HCT116 (cell line): ENCODE results near the gene VWF. TPM values are rescaled to one million over a fixed set of nuclear protein-coding genes. Genes with fewer than 3 reads are reported as not detected.

Source experiments
- ATAC-seq: fragments of 200-7000 bp; cut with Tn5 transposase; 2 replicates; pipeline ENCODE4 v1.9.1; 2020; ENCODE audit warnings: mild to moderate bottlenecking, moderate library complexity
- BruUV-seq: library from RNA; stranded (reverse); fragments of 400-500 nt; replicated peaks from 2 replicates; lab custom pipeline; 2021; lab: Mats Ljungman, UMichigan
- CTCF ChIA-PET: fragments of 300-600 bp; sonication (Branson Sonifier 250); formaldehyde crosslinking; loops from one replicate; lab custom pipeline; 2021; ENCODE audit warnings: antibody characterized with exemption; lab: Charles Lee
- POLR2A ChIA-PET: fragments of 300-600, 350-600 bp; sonication (Branson Sonifier 250); formaldehyde crosslinking; loops from one replicate; lab custom pipeline; 2021; ENCODE audit warnings: antibody characterized with exemption; lab: Charles Lee
- RAD21 ChIA-PET, 2 experiments: fragments of 300-600 bp; sonication (Branson Sonifier 250); formaldehyde crosslinking; loops; one replicate each; lab custom pipeline; 2023; ENCODE audit warnings: low total read pairs in 2 of 2; ENCODE audit not compliant: uncharacterized antibody in 2 of 2, unreplicated experiment in 2 of 2, low non-redundant PET in 1 of 2; lab: Charles Lee
- DNase-seq: peaks from one replicate; pipeline ENCODE4 v3.0.0-alpha.2; 2010; ENCODE audit warnings: low read depth, low spot score
- H2AFZ ChIP-seq: fragments of 200-600 bp; shearing (Covaris generic), sonication (generic); 2 replicates; pipeline ENCODE4 v1.6.1; 2017; ENCODE audit warnings: low read depth, mixed run types, mixed read lengths, antibody characterized with exemption, low read length; ENCODE audit not compliant: poor library complexity, severe bottlenecking
- H3K27ac ChIP-seq: 2 replicates; pipeline ENCODE4 v1.5.1; 2012; ENCODE audit warnings: low read depth, low read length
- H3K27me3 ChIP-seq: fragments of 200-600 bp; sonication (generic); 2 replicates; pipeline ENCODE4 v1.6.1; 2016; ENCODE audit warnings: mixed run types, low read length, mixed read lengths; ENCODE audit not compliant: insufficient read depth
- H3K36me3 ChIP-seq, 2 experiments: fragments of 200-500 bp in 1 of 2; fragments of 200-600 bp in 1 of 2; sonication (Bioruptor generic) in 1 of 2; sonication (generic) in 1 of 2; 2 replicates each; pipeline versions ENCODE4 v1.5.1 to v1.6.1; 2014 to 2016; ENCODE audit warnings: low read length in 2 of 2, inconsistent platforms in 1 of 2, mixed read lengths in 1 of 2, mixed run types in 1 of 2; ENCODE audit not compliant: insufficient read depth in 2 of 2, control insufficient read depth in 1 of 2
- H3K4me1 ChIP-seq, 2 experiments: fragments of 200-600 bp in 1 of 2; sonication (generic) in 1 of 2; 2 replicates each; pipeline versions ENCODE4 v1.5.1 to v1.6.1; 2012 to 2017; ENCODE audit warnings: low read length in 2 of 2, inconsistent platforms in 1 of 2, mild to moderate bottlenecking in 1 of 2, mixed read lengths in 1 of 2, mixed run types in 1 of 2, moderate library complexity in 1 of 2; ENCODE audit not compliant: insufficient read depth in 2 of 2, control insufficient read depth in 1 of 2
- H3K4me2 ChIP-seq: fragments of 200-600 bp; sonication (generic); 2 replicates; pipeline ENCODE4 v1.6.1; 2017; ENCODE audit warnings: mixed run types, low read length, mixed read lengths
- H3K4me3 ChIP-seq, 2 experiments: fragments of 200-600 bp in 1 of 2; sonication (generic) in 1 of 2; replicated peaks in 1 of 2; 2 replicates each; pipeline ENCODE4 v1.5.1; 2011 to 2016; ENCODE audit warnings: low read length in 2 of 2, control low read depth in 1 of 2, low read depth in 1 of 2, mild to moderate bottlenecking in 1 of 2, mixed read lengths in 1 of 2, mixed run types in 1 of 2
- H3K79me2 ChIP-seq: fragments of 200-600 bp; sonication (generic); 2 replicates; pipeline ENCODE4 v1.6.1; 2017; ENCODE audit warnings: mild to moderate bottlenecking, mixed run types, low read length, moderate library complexity, mixed read lengths; ENCODE audit not compliant: insufficient read depth
- H3K9ac ChIP-seq: fragments of 200-600 bp; sonication (generic); 2 replicates; pipeline ENCODE4 v1.6.1; 2016; ENCODE audit warnings: low read length, mixed read lengths
- H3K9me2 ChIP-seq: fragments of 200-600 bp; sonication (generic), shearing (Covaris generic); 2 replicates; pipeline ENCODE4 v1.6.1; 2017; ENCODE audit warnings: mixed run types, mild to moderate bottlenecking, moderate library complexity; ENCODE audit not compliant: insufficient read depth
- H3K9me3 ChIP-seq, 2 experiments: fragments of 200-500 bp in 1 of 2; fragments of 200-600 bp in 1 of 2; sonication (Bioruptor generic) in 1 of 2; sonication (generic) in 1 of 2; 2 replicates each; pipeline ENCODE4 v1.6.1; 2014 to 2017; ENCODE audit warnings: low read length in 2 of 2, mixed read lengths in 2 of 2, inconsistent platforms in 1 of 2, low read depth in 1 of 2, mild to moderate bottlenecking in 1 of 2, mixed run types in 1 of 2, moderate library complexity in 1 of 2; ENCODE audit not compliant: control insufficient read depth in 1 of 2, insufficient read depth in 1 of 2
- H4K20me1 ChIP-seq: fragments of 200-600 bp; sonication (generic), shearing (Covaris generic); 2 replicates; pipeline ENCODE4 v1.6.1; 2017; ENCODE audit warnings: mixed run types, mild to moderate bottlenecking, moderate library complexity; ENCODE audit not compliant: insufficient read depth
- CBX3 ChIP-seq: IDR thresholded peaks from 2 replicates; pipeline ENCODE4 v1.6.1; 2012; ENCODE audit warnings: low read depth
- EGR1 ChIP-seq: IDR thresholded peaks from 2 replicates; pipeline ENCODE4 v1.6.1; 2012; ENCODE audit warnings: low read depth
- ELF1 ChIP-seq: IDR thresholded peaks from 2 replicates; pipeline ENCODE4 v1.6.1; 2012; ENCODE audit warnings: low read depth, borderline replicate concordance
- EZH2phosphoT487 ChIP-seq: fragments of 200-600 bp; IDR thresholded peaks from 2 replicates; pipeline ENCODE4 v1.6.1; 2018; ENCODE audit warnings: antibody characterized with exemption, borderline replicate concordance
- FOSL1 ChIP-seq: IDR thresholded peaks from 2 replicates; pipeline ENCODE4 v1.6.1; 2012; ENCODE audit warnings: low read depth
- JUND ChIP-seq: IDR thresholded peaks from 2 replicates; pipeline ENCODE4 v1.6.1; 2012
- POLR2A ChIP-seq: IDR thresholded peaks from 2 replicates; pipeline ENCODE4 v1.7.0; 2011; ENCODE audit warnings: borderline replicate concordance; ENCODE audit not compliant: insufficient read depth, insufficient read length; ENCODE audit errors: extremely low read depth
- RAD21 ChIP-seq: IDR thresholded peaks from 2 replicates; pipeline ENCODE4 v1.6.1; 2012; ENCODE audit warnings: low read depth, mild to moderate bottlenecking
- SIN3A ChIP-seq: IDR thresholded peaks from 2 replicates; pipeline ENCODE4 v1.6.1; 2012; ENCODE audit warnings: low read depth
- SP1 ChIP-seq: IDR thresholded peaks from 2 replicates; pipeline ENCODE4 v1.6.1; 2012; ENCODE audit warnings: low read depth
- SRF ChIP-seq: IDR thresholded peaks from 2 replicates; pipeline ENCODE4 v1.6.1; 2012; ENCODE audit warnings: low read depth
- TCF7L2 ChIP-seq: IDR thresholded peaks from 2 replicates; pipeline ENCODE4 v1.7.0; 2011; ENCODE audit warnings: borderline replicate concordance, inconsistent platforms; ENCODE audit not compliant: insufficient read depth, insufficient read length; ENCODE audit errors: extremely low read depth
- YY1 ChIP-seq: IDR thresholded peaks from 2 replicates; pipeline ENCODE4 v1.6.1; 2011; ENCODE audit warnings: low read length, low read depth, moderate library complexity, mild to moderate bottlenecking; ENCODE audit not compliant: insufficient replicate concordance; ENCODE audit errors: extremely low read depth
- ZFX ChIP-seq: fragments of 450-650 bp; IDR thresholded peaks from 2 replicates; pipeline ENCODE4 v1.6.1; 2017
- ZNF274 ChIP-seq: fragments of 200-500 bp; sonication (Bioruptor generic); IDR thresholded peaks from 2 replicates; pipeline ENCODE4 v1.6.1; 2014; ENCODE audit warnings: mild to moderate bottlenecking, low read depth, low read length, inconsistent platforms
- intact Hi-C: fragments of 100-400 bp; cut with micrococcal nuclease; formaldehyde crosslinking; loops from 2 replicates; pipeline ENCODE4 v1.10.0; 2022
- total RNA-seq: library from RNA; stranded (reverse); gene quantifications from one replicate; pipeline ENCODE4 v1.2.1, GENCODE V29; 2021; ENCODE audit not compliant: unreplicated experiment
- TF ChIP-seq, protein P1 (sequence below): IDR thresholded peaks from 2 replicates; pipeline ENCODE4 v1.6.1; 2012
- TF ChIP-seq, protein P2 (sequence below): IDR thresholded peaks from 2 replicates; pipeline ENCODE4 v1.6.1; 2012; ENCODE audit warnings: low read depth
- TF ChIP-seq, protein P3 (sequence below), 3 experiments: fragments of 200-600 bp in 1 of 3; sonication (generic) in 1 of 3; IDR thresholded peaks in 2 of 3; conservative IDR thresholded peaks in 1 of 3; 2 replicates each; pipeline ENCODE4 v1.5.1; 2012 to 2017; ENCODE audit warnings: low read depth in 2 of 3, low read length in 2 of 3, antibody characterized with exemption in 1 of 3, borderline replicate concordance in 1 of 3, control low read depth in 1 of 3, mild to moderate bottlenecking in 1 of 3, mixed read lengths in 1 of 3, mixed run types in 1 of 3, moderate library complexity in 1 of 3; ENCODE audit not compliant: insufficient read depth in 1 of 3
- TF ChIP-seq, protein P4 (sequence below): IDR thresholded peaks from 2 replicates; pipeline ENCODE4 v1.6.1; 2012
- TF ChIP-seq, protein P5 (sequence below): IDR thresholded peaks from 2 replicates; pipeline ENCODE4 v1.6.1; 2011; ENCODE audit warnings: mild to moderate bottlenecking, low read length, moderate library complexity; ENCODE audit not compliant: insufficient replicate concordance; ENCODE audit errors: extremely low read depth

VWF gene
- total RNA-seq, 1 experiment from 2014 or later, result 0.57 TPM

DNA sequence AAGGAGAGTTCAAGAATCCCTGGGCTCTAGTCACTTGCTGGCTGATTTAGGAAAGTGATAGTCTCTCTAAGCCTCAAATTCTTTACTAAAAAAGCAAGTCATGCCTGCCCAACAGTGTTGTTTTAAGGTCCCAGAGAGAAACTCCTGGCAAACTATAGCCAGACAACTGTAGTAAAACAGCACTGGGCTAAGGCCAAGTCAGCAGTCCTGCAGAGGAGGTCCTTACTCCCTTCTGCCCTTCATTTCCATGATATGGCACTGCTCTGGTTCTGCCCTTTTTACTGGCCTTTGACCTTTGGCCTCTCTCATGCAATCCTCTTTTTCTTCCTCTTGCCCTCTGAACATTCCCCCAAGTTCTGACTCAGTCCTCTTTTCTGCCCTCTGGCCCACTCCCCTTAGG lies 74.9 kb downstream of the VWF start:
- no TSS peak for BruUV-seq
- H3K4me2 ChIP-seq, result no peak overlapping the region
- H3K9ac ChIP-seq, result no peak overlapping the region
- H2AFZ ChIP-seq, result no peak overlapping the region
- H3K4me1 ChIP-seq, result peaks cover 0 to 10% of the 10 kb centered on the region in 2 experiments; a peak in 1 of 4 replicates
- no peaks in the 10 kb centered on the region for H3K27me3 ChIP-seq
- TF ChIP-seq EZH2phosphoT487 (no peak), YY1 (no peak), POLR2A (no peak), ELF1 (no peak), TCF7L2 (no peak), ZNF274 (no peak), SP1 (no peak), CBX3 (no peak), SIN3A (no peak), EGR1 (no peak), RAD21 (no peak), FOSL1 (no peak), JUND (no peak), SRF (no peak), ZFX (no peak)
- TF ChIP-seq, protein P1, sequence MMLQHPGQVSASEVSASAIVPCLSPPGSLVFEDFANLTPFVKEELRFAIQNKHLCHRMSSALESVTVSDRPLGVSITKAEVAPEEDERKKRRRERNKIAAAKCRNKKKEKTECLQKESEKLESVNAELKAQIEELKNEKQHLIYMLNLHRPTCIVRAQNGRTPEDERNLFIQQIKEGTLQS, result no peak
- TF ChIP-seq, protein P2, sequence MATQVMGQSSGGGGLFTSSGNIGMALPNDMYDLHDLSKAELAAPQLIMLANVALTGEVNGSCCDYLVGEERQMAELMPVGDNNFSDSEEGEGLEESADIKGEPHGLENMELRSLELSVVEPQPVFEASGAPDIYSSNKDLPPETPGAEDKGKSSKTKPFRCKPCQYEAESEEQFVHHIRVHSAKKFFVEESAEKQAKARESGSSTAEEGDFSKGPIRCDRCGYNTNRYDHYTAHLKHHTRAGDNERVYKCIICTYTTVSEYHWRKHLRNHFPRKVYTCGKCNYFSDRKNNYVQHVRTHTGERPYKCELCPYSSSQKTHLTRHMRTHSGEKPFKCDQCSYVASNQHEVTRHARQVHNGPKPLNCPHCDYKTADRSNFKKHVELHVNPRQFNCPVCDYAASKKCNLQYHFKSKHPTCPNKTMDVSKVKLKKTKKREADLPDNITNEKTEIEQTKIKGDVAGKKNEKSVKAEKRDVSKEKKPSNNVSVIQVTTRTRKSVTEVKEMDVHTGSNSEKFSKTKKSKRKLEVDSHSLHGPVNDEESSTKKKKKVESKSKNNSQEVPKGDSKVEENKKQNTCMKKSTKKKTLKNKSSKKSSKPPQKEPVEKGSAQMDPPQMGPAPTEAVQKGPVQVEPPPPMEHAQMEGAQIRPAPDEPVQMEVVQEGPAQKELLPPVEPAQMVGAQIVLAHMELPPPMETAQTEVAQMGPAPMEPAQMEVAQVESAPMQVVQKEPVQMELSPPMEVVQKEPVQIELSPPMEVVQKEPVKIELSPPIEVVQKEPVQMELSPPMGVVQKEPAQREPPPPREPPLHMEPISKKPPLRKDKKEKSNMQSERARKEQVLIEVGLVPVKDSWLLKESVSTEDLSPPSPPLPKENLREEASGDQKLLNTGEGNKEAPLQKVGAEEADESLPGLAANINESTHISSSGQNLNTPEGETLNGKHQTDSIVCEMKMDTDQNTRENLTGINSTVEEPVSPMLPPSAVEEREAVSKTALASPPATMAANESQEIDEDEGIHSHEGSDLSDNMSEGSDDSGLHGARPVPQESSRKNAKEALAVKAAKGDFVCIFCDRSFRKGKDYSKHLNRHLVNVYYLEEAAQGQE, result no peak
- TF ChIP-seq, protein P3, sequence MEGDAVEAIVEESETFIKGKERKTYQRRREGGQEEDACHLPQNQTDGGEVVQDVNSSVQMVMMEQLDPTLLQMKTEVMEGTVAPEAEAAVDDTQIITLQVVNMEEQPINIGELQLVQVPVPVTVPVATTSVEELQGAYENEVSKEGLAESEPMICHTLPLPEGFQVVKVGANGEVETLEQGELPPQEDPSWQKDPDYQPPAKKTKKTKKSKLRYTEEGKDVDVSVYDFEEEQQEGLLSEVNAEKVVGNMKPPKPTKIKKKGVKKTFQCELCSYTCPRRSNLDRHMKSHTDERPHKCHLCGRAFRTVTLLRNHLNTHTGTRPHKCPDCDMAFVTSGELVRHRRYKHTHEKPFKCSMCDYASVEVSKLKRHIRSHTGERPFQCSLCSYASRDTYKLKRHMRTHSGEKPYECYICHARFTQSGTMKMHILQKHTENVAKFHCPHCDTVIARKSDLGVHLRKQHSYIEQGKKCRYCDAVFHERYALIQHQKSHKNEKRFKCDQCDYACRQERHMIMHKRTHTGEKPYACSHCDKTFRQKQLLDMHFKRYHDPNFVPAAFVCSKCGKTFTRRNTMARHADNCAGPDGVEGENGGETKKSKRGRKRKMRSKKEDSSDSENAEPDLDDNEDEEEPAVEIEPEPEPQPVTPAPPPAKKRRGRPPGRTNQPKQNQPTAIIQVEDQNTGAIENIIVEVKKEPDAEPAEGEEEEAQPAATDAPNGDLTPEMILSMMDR (IDR thresholded peaks at IDR 0.05 in 2 of 3, conservative IDR thresholded peaks at IDR 0.05 in 1 of 3; ENCODE audit: borderline replicate concordance in 1 of 3, insufficient read depth in 1 of 3, low read depth in 2 of 3, low read length in 2 of 3), result no peak
- TF ChIP-seq, protein P4, sequence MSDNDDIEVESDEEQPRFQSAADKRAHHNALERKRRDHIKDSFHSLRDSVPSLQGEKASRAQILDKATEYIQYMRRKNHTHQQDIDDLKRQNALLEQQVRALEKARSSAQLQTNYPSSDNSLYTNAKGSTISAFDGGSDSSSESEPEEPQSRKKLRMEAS, result no peak
- TF ChIP-seq, protein P5, sequence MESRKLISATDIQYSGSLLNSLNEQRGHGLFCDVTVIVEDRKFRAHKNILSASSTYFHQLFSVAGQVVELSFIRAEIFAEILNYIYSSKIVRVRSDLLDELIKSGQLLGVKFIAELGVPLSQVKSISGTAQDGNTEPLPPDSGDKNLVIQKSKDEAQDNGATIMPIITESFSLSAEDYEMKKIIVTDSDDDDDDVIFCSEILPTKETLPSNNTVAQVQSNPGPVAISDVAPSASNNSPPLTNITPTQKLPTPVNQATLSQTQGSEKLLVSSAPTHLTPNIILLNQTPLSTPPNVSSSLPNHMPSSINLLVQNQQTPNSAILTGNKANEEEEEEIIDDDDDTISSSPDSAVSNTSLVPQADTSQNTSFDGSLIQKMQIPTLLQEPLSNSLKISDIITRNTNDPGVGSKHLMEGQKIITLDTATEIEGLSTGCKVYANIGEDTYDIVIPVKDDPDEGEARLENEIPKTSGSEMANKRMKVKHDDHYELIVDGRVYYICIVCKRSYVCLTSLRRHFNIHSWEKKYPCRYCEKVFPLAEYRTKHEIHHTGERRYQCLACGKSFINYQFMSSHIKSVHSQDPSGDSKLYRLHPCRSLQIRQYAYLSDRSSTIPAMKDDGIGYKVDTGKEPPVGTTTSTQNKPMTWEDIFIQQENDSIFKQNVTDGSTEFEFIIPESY, result no peak
- POLR2A ChIA-PET, result no interaction called here
- intact Hi-C loops, result no loop called here
- no peak for DNase-seq
- ATAC-seq, result no peak
- CTCF ChIA-PET, result no interaction called here
- no peak overlapping the region for H3K4me3 ChIP-seq
- H4K20me1 ChIP-seq, result no peaks in the 10 kb centered on the region
- H3K9me2 ChIP-seq, result no peaks in the 10 kb centered on the region
- RAD21 ChIA-PET, result no interaction called here
- no peak overlapping the region for H3K27ac ChIP-seq
- no peaks in the 10 kb centered on the region for H3K9me3 ChIP-seq
- H3K36me3 ChIP-seq, result no peaks in the 10 kb centered on the region
- H3K79me2 ChIP-seq, result no peaks in the 10 kb centered on the region
